AG08396 (cell line): ENCODE data around the gene FMNL3.
A peak's percentile ranks its signal among the peaks of the same experiment; 100 is the strongest.

ENCODE experiments used
- DNase-seq: peaks from one replicate; pipeline ENCODE4 v3.0.0; 2012; ENCODE audit warnings: low spot score, mixed read lengths

Gene FMNL3

GRCh38 chr12:49708851-49709250 lies 1.6 kb upstream of the FMNL3 start:
- DNase-seq, result no peak

- no peak for DNase-seq
Observed at GRCh38 chr12:49707812-49708147, 575 bp upstream of the FMNL3 start.

GRCh38 chr12:49706351-49707127 lies 666 bp downstream of the FMNL3 start:
- peak; percentile 46 for DNase-seq

GRCh38 chr12:49705479-49706134 lies 1.6 kb downstream of the FMNL3 start:
- DNase-seq, result peak; percentile 65

GRCh38 chr12:49703647-49704137 lies 3.5 kb downstream of the FMNL3 start:
- DNase-seq, result peak; percentile 45

- no peak for DNase-seq
Observed at GRCh38 chr12:49702676-49703215, 4.5 kb downstream of the FMNL3 start.

GRCh38 chr12:49702009-49702408 lies 5.2 kb downstream of the FMNL3 start:
- no peak for DNase-seq

GRCh38 chr12:49698619-49699545 lies 8.3 kb downstream of the FMNL3 start:
- peak; percentile 45 for DNase-seq

GRCh38 chr12:49697808-49698207 lies 9.4 kb downstream of the FMNL3 start:
- DNase-seq, result no peak

- no peak for DNase-seq
Observed at GRCh38 chr12:49696723-49697122, 10.5 kb downstream of the FMNL3 start.

- DNase-seq, result no peak
Observed at GRCh38 chr12:49693931-49694444, 13.2 kb downstream of the FMNL3 start.

GRCh38 chr12:49692851-49693250 lies 14.4 kb downstream of the FMNL3 start:
- no peak for DNase-seq

- no peak for DNase-seq
Observed at GRCh38 chr12:49689785-49690184, 17.4 kb downstream of the FMNL3 start.

- DNase-seq, result no peak
Observed at GRCh38 chr12:49689237-49689636, 18.0 kb downstream of the FMNL3 start.

GRCh38 chr12:49687941-49688340 lies 19.3 kb downstream of the FMNL3 start:
- DNase-seq, result no peak

GRCh38 chr12:49684310-49684854 lies 22.8 kb downstream of the FMNL3 start:
- DNase-seq, result no peak

- DNase-seq, result no peak
Observed at GRCh38 chr12:49683599-49684309, 23.5 kb downstream of the FMNL3 start.

- no peak for DNase-seq
Observed at GRCh38 chr12:49680075-49680474, 27.1 kb downstream of the FMNL3 start.

- no peak for DNase-seq
Observed at GRCh38 chr12:49678711-49679110, 28.5 kb downstream of the FMNL3 start.

- DNase-seq, result no peak
Observed at GRCh38 chr12:49675137-49675536, 32.1 kb downstream of the FMNL3 start.
